Caco-2 (cell line): ENCODE results near the gene TTC28. TPM values are rescaled to one million over a fixed set of nuclear protein-coding genes. Genes with fewer than 3 reads are reported as not detected.

Experiments
- BruUV-seq: library from RNA; stranded (reverse); fragments of 400-500 nt; replicated peaks from 2 replicates; lab custom pipeline; 2021; lab: Mats Ljungman, UMichigan
- CTCF ChIA-PET: fragments of 300-600 bp; sonication (Branson Sonifier 250); formaldehyde crosslinking; loops from one replicate; lab custom pipeline; 2022; ENCODE audit warnings: antibody characterized with exemption; lab: Charles Lee
- POLR2A ChIA-PET: fragments of 300-600 bp; sonication (Branson Sonifier 250); formaldehyde crosslinking; loops from one replicate; lab custom pipeline; 2022; ENCODE audit warnings: antibody characterized with exemption; lab: Charles Lee
- DNase-seq, 2 experiments: peaks; one replicate each; pipeline versions ENCODE4 v3.0.0 to v3.0.0-alpha.2; 2020 to 2022
- H3K27me3 ChIP-seq: replicated peaks from 2 replicates; pipeline ENCODE4 v1.6.0; 2011; ENCODE audit warnings: low read length; ENCODE audit not compliant: control insufficient read depth, insufficient read depth
- H3K36me3 ChIP-seq: 2 replicates; pipeline ENCODE4 v1.5.1; 2011; ENCODE audit warnings: low read length; ENCODE audit not compliant: control insufficient read depth, insufficient read depth
- H3K4me1 ChIP-seq: fragments of 250-450 bp; sonication (Bioruptor Pico); 2 replicates; pipeline ENCODE4 v1.5.1; 2020; ENCODE audit warnings: mild to moderate bottlenecking
- H3K4me3 ChIP-seq: 2 replicates; pipeline ENCODE4 v1.5.1; 2011; ENCODE audit warnings: low read depth, mild to moderate bottlenecking, control low read depth, low read length
- H3K9me3 ChIP-seq: fragments of 250-450 bp; sonication (Bioruptor Pico); 2 replicates; pipeline ENCODE4 v1.5.1; 2020; ENCODE audit warnings: mild to moderate bottlenecking, moderate library complexity
- H3K27ac Mint-ChIP-seq: one replicate; pipeline ENCODE4 v1.8.0; 2022; ENCODE audit warnings: mixed read lengths; ENCODE audit not compliant: unreplicated experiment
- H3K27me3 Mint-ChIP-seq: one replicate; pipeline ENCODE4 v1.8.0; 2022; ENCODE audit warnings: mixed read lengths; ENCODE audit not compliant: insufficient read depth, unreplicated experiment
- H3K36me3 Mint-ChIP-seq: one replicate; pipeline ENCODE4 v1.8.0; 2022; ENCODE audit warnings: mild to moderate bottlenecking, mixed read lengths; ENCODE audit not compliant: insufficient read depth, unreplicated experiment
- H3K4me1 Mint-ChIP-seq: one replicate; pipeline ENCODE4 v1.8.0; 2022; ENCODE audit warnings: low read depth, mixed read lengths; ENCODE audit not compliant: unreplicated experiment
- H3K4me3 Mint-ChIP-seq: one replicate; pipeline ENCODE4 v1.8.0; 2022; ENCODE audit warnings: mild to moderate bottlenecking, moderate library complexity, mixed read lengths; ENCODE audit not compliant: unreplicated experiment
- H3K9me3 Mint-ChIP-seq: one replicate; pipeline ENCODE4 v1.8.0; 2022; ENCODE audit warnings: mixed read lengths; ENCODE audit not compliant: unreplicated experiment
- intact Hi-C: fragments of 100-400 bp; cut with micrococcal nuclease; formaldehyde crosslinking; loops from one replicate; pipeline ENCODE4 v1.10.0; 2022; ENCODE audit not compliant: unreplicated experiment
- total RNA-seq: library from RNA; stranded (reverse); gene quantifications from 2 replicates; pipeline ENCODE4 v1.2.3, GENCODE V29; 2022
- TF ChIP-seq, protein P1 (sequence below), 2 experiments: fragments of 200-600 bp in 1 of 2; IDR thresholded peaks; 1 replicate in 1 of 2; 2 replicates in 1 of 2; pipeline versions ENCODE4 v1.5.1 to v1.8.0; 2011 to 2022; ENCODE audit warnings: antibody characterized with exemption in 1 of 2, control low read depth in 1 of 2, inconsistent platforms in 1 of 2, low read depth in 1 of 2, low read length in 1 of 2, mild to moderate bottlenecking in 1 of 2, moderate library complexity in 1 of 2; ENCODE audit not compliant: insufficient read depth in 1 of 2, severe bottlenecking in 1 of 2, unreplicated experiment in 1 of 2

TTC28 gene
- total RNA-seq, 1 experiment from 2014 or later, result 12.0 TPM

DNA sequence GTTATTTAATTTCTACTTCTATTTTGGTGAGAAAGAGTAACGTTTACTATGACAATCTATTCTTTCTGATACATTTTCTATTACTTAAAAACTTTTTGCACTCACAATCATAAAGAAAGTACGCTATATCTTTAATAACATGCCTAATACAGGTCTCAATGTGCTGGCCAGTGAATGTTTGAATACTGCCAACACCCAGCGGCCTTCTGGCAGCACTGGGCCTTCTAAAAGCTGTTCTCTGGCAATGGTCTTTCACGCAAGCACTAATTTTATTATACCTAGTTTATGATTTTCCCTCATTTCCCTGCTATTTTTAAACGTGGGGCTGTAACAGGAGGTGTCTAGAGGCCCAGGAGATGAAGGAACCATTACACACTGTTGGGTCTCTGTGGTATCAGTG lies 410.8 kb downstream of the TTC28 start:
- no peaks in the 10 kb centered on the region for H3K4me1 Mint-ChIP-seq
- no peak overlapping the region for H3K4me3 Mint-ChIP-seq
- CTCF ChIA-PET, result no interaction called here
- TF ChIP-seq, protein P1, sequence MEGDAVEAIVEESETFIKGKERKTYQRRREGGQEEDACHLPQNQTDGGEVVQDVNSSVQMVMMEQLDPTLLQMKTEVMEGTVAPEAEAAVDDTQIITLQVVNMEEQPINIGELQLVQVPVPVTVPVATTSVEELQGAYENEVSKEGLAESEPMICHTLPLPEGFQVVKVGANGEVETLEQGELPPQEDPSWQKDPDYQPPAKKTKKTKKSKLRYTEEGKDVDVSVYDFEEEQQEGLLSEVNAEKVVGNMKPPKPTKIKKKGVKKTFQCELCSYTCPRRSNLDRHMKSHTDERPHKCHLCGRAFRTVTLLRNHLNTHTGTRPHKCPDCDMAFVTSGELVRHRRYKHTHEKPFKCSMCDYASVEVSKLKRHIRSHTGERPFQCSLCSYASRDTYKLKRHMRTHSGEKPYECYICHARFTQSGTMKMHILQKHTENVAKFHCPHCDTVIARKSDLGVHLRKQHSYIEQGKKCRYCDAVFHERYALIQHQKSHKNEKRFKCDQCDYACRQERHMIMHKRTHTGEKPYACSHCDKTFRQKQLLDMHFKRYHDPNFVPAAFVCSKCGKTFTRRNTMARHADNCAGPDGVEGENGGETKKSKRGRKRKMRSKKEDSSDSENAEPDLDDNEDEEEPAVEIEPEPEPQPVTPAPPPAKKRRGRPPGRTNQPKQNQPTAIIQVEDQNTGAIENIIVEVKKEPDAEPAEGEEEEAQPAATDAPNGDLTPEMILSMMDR (IDR thresholded peaks at IDR 0.05; ENCODE audit: insufficient read depth in 1 of 2, low read depth in 1 of 2, low read length in 1 of 2, severe bottlenecking in 1 of 2, unreplicated experiment in 1 of 2), result no peak
- no peaks in the 10 kb centered on the region for H3K36me3 ChIP-seq
- H3K9me3 Mint-ChIP-seq, result peaks cover 9% of the 10 kb centered on the region
- no peaks in the 10 kb centered on the region for H3K27me3 ChIP-seq
- H3K36me3 Mint-ChIP-seq, result no peaks in the 10 kb centered on the region
- POLR2A ChIA-PET, result no interaction called here
- no peaks in the 10 kb centered on the region for H3K9me3 ChIP-seq
- H3K4me3 ChIP-seq, result no peak overlapping the region
- no peak overlapping the region for H3K27ac Mint-ChIP-seq
- peaks cover 6% of the 10 kb centered on the region for H3K27me3 Mint-ChIP-seq
- no peaks in the 10 kb centered on the region for H3K4me1 ChIP-seq
- intact Hi-C loops, result no loop called here
- DNase-seq, result no peak
- BruUV-seq, result no TSS peak

DNA sequence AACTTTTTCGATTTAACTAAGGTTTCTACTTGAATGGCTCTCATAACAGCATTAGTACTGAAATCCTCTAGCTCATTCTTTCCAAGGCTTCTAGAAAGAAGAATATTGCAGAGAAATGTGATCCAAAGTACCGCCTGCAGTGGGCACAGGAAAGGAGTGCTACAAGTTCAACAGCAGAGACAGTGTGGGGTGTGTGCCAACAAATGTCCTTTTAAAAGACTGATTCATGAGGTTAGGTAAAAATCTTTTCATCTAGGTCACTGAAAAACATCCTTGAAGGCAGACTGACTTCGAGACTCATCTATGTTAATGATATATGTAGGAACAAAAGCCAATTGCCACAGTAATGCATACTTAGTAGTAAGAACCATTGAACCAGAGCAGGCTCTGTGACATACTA lies 411.5 kb downstream of the TTC28 start:
- Histone ChIP-seq H3K4me3 (no peak overlapping the region), H3K4me1 (no peaks in the 10 kb centered on the region), H3K9me3 (no peaks in the 10 kb centered on the region), H3K27me3 (no peaks in the 10 kb centered on the region), H3K36me3 (no peaks in the 10 kb centered on the region)
- TF ChIP-seq, protein P1 (IDR thresholded peaks at IDR 0.05; ENCODE audit: insufficient read depth in 1 of 2, low read depth in 1 of 2, low read length in 1 of 2, severe bottlenecking in 1 of 2, unreplicated experiment in 1 of 2), result no peak
- ChIA-PET CTCF (no interaction called here), POLR2A (no interaction called here)
- Mint-ChIP-seq H3K27me3 (peaks cover 6% of the 10 kb centered on the region), H3K27ac (no peak overlapping the region), H3K4me3 (no peak overlapping the region), H3K9me3 (peaks cover 9% of the 10 kb centered on the region), H3K36me3 (no peaks in the 10 kb centered on the region), H3K4me1 (no peaks in the 10 kb centered on the region)
- no TSS peak for BruUV-seq
- no peak for DNase-seq
- intact Hi-C loops, result no loop called here

DNA sequence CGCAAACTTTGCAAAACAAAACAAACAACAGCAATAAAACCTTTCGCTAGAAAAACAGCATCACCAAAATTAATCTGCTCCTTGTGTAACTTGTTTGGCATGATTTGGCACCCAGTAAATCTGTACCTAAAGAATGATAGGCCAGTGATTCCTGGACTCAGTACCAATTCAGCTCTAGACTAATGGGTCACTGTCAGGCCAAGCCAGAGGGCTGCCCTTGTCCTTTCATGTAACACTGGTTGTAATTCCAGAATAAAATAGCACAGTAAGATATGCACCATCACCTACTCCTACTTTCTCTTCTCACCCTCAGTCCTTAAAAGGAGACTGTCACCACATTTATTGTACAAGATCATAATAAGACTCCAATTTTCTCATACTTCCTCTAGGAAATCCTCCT lies 419.0 kb downstream of the TTC28 start:
- no peak overlapping the region for H3K4me3 Mint-ChIP-seq
- Histone ChIP-seq H3K36me3 (no peaks in the 10 kb centered on the region), H3K4me3 (no peak overlapping the region), H3K27me3 (no peaks in the 10 kb centered on the region), H3K9me3 (no peaks in the 10 kb centered on the region), H3K4me1 (no peaks in the 10 kb centered on the region)
- POLR2A ChIA-PET, result no interaction called here
- TF ChIP-seq, protein P1 (IDR thresholded peaks at IDR 0.05; ENCODE audit: insufficient read depth in 1 of 2, low read depth in 1 of 2, low read length in 1 of 2, severe bottlenecking in 1 of 2, unreplicated experiment in 1 of 2), result no peak
- H3K27me3 Mint-ChIP-seq, result no peaks in the 10 kb centered on the region
- BruUV-seq, result no TSS peak
- CTCF ChIA-PET, result no interaction called here
- no peaks in the 10 kb centered on the region for H3K4me1 Mint-ChIP-seq
- no peak overlapping the region for H3K27ac Mint-ChIP-seq
- no peaks in the 10 kb centered on the region for H3K9me3 Mint-ChIP-seq
- intact Hi-C loops, result no loop called here
- DNase-seq, result no peak
- no peaks in the 10 kb centered on the region for H3K36me3 Mint-ChIP-seq
